DMS53 treated with DMSO at 0.1 percent for 48 hours (cell line): ENCODE measurements around the gene GTF3A.

Experiments
- DNase-seq: peaks from one replicate; lab custom pipeline; 2025; ENCODE audit not compliant: unreplicated experiment; lab: John Stamatoyannopoulos, UW

Gene GTF3A

DNA sequence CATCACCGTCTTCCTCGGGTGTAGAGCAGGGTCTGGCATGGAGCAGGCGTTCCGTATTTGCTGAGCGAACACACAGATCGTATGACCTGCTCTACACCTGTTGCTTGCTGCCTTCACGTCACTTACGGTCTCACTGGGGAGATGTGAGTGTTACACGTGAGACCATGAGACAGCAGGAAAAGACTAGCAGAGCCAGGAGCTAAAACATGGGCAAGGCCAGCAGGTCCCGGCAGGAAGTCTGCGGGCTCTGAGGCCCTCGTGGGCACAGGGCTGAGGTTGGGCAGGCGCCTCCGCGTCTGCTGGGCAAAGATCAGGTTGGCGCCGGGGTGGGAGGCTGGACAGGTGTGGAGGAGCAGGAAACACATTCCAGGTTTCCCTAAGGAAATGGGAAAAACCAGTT lies 19.7 kb upstream of the GTF3A start:
- peak; percentile 67 for DNase-seq

- no peak for DNase-seq
Observed at GRCh38 chr13:27405546-27406134, 18.8 kb upstream of the GTF3A start.

- DNase-seq, result peak; percentile 80
Observed at GRCh38 chr13:27406178-27406939, 18.1 kb upstream of the GTF3A start.

- no peak for DNase-seq
Observed at GRCh38 chr13:27408074-27408473, 16.3 kb upstream of the GTF3A start.

DNA sequence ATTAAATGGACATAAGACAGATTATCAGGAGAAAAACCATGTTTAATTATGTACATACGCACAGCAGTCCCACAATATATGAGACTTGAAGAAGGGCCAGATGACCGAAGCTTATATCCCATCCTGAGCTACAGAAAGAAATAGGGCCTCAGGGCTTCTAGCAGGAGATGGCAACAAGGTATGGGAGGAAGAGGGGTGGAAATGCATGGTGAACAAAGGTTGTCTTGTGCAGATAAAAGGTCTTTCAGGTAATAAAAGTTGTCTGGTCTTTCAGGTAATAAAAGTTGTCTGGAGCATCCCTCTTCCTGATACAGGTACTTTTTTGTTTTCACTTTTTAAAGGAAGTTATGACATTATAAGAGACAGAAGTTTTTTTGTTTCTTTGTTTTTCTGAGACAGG lies 15.4 kb upstream of the GTF3A start:
- DNase-seq, result no peak

DNA sequence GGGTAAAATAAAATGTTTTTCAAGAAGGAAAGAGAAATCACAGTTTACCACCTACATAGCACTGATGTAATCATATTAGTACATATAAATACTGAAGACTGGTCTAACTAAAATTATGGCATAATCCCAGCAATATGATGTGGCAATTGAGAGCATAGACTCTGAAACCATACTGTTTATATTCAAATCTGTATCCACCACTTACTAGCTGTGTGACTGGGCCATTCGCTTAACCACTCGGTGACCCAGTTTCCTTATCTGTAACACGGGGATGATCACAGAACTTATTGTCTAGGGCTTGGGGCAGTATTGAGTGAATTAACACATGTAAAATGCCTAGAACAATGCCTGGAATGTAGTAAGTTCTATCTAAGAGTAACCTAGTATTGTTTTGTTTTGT lies 13.1 kb upstream of the GTF3A start:
- DNase-seq, result no peak

DNA sequence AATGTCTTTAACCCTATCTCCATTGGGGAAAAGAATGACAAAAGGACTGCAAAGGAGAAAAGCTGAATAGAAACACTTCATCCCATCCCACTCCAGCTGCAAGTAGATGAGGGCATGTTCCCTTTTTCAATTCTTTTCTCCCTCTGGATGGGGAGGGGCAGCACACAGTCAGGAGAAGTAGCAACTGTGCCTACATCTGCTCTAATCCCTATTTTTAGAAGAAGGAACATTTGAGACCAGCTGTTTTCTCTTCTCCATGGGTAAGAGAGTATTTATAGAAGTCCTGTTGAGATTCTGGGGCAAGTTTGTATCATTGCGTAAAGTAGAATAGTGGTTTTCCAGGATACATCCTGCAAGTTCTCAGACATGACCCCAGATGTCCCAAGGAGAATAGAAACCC lies 9.3 kb upstream of the GTF3A start:
- DNase-seq, result no peak

DNA sequence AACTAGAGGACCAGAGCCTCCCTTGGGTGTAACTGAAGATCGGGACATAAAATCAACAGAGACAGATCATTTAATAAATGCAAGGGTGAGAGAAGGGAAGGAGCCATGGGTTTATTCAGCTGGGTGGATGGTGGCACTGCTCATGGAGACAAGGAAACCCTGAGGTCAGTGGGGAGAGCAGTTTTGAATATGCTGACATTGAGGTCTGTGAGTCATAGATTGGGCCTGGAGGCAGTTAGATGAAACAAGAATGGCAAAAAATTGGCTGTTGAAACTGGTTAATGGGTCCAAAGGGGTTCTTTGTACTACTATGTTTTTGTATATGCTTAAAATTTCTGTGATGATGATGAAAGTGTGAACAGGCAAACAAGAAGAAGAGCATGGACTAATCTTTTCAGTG lies 5.1 kb upstream of the GTF3A start:
- DNase-seq, result no peak

GRCh38 chr13:27421101-27421871 lies 3.1 kb upstream of the GTF3A start:
- no peak for DNase-seq

DNA sequence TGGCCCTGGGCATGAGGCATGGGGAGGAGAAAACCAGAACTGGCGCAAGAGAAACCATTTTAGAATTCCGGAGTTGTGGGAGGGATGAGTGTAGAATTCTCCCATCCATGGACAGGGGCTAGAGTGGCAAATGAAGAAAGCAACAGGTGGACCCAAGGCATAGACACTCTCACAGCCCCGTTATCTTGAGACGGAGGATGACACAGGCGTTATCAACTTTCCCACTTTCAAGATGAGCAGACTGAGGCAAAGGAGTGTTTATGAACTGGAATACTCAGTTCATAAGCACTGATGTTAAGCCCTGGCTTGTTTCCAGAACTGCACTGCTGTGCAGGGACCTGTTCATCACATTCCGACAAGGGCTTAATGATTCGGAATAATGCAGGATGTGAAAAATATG lies 1.1 kb upstream of the GTF3A start:
- no peak for DNase-seq

DNA sequence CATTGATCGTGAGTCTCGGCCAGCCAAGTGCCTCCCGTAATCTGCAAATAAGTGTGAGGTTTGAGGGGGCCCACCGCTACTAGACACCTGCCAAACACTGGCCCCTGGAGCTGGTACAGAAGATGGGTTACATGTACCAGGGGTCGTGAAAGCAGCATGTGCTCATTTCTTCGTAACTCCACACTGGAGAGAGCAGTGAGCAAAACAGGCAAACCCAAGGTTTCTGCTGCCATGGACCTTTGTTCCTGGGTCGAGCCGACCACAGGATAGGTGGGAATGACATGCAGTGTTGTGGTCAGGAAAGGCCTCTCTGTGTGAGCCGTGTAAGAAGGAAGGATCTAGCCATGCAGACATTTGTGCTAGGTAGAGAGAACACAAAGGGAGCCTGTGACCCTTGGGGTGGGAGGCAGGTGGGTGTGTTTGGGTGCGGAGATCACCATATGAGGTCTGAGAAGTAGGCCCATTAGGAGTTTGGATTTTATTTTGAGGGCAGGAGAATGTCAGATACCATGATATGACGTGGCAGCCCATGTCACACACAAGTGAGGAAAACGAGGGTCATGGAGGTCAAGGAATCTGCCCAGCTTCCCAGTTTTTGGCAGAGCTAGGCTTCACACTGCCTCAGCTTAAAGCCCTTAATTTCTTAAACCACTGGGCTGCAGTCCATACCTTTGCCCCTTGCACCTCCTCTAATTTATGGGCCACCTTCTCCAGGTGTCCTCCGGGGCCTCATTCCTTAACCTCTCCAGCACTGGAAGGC lies 919 bp downstream of the GTF3A start:
- DNase-seq, result no peak

DNA sequence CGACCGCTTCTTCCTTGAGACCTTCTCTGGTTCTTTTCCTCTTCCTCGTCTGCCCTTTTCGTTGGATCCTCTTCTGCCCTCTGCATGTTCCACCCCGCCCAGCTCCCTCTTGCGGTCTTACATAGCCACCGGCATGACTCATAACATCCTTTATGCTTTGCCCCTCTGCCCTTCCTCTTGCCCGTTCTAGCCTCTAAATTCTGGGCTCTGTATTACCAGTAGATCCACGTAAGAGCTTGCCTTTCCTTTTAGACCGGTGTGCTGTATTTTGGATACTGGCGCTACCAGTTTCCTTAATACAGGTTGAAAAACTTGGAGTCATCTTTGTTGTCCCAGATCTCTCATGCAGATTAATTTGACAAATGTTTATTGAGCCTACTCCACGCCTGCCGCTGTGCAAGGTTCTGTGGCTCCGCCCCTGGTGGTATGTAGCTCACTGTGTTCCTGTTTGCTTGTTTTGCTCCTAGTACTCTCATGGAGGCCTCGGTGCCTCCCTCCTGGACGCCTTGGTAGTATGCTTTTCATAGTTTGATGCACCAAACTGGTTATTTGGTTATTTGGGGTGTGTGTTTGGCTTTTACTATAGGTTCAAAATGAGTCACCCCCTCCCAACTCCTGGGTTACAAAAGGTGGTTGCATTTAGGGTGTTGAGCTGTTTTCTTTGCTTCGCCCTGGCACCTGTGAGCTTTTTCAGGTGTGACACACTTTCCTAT lies 1.7 kb downstream of the GTF3A start:
- DNase-seq, result peak; percentile 92

DNA sequence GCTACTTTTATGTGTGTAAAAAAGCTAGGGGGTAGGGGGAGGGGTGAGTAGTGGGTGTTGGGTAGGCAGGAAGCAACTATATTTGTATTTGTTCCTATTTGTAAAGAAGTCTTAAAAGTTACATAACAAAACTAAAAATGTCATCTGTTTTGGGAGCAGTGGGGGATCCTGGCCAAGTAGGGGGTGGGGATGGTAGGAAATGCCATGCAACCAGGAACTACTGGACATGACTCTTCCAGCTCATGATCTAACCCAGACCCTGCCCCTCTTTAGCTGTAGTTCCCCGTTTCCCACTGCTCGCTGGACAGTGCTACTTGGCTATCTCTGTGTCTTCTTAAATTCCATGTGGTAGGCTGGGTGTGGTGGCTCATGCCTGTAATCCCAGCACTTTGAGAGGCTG lies 3.2 kb downstream of the GTF3A start:
- DNase-seq, result no peak

GRCh38 chr13:27428160-27428559 lies 3.7 kb downstream of the GTF3A start:
- no peak for DNase-seq

- DNase-seq, result no peak
Observed at GRCh38 chr13:27432180-27432579, 7.8 kb downstream of the GTF3A start.

DNA sequence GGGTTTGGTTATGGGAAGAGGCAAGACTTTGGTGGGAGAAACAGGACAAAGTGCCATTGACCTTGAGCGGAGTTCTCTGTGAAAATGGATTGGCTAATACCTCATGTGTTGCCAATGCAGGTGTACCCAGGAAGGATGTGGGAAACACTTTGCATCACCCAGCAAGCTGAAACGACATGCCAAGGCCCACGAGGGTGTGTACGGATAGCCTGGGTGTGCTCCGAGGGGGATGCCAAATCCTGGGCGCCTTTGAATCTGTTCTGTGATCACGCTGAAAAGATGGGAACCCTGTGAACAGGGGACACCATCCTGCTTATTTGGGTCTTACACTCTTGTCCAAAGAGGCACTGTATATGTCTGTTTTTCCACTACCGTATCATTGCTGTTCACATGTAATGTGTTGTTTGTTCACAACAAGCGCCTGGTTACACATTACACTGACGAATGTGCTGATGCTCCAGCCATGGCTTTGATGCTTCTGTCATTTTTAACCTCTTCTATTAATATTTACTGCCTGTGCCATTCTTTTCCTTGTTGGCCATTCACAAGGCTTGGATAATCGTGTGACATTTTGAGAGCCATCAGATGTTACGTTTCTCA lies 8.3 kb downstream of the GTF3A start:
- DNase-seq, result no peak

DNA sequence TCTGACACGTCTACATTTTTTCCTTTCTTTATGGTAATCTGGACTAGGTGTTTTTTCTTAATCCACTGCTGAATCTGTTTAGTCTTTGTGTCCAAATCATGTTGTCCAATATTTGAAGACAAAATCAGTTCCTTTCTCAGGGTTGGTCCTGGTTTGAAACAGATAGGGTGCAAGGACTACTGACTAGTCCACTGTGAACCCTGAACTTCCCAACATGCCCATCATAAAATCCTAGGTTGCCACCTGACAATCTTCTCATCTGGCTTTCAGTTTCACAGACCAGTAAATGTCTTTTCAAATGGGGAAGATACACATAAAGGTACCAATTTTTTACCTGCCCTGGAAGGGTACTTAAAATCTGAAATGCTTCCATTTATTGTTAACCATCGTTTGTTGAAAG lies 12.7 kb downstream of the GTF3A start:
- no peak for DNase-seq

DNA sequence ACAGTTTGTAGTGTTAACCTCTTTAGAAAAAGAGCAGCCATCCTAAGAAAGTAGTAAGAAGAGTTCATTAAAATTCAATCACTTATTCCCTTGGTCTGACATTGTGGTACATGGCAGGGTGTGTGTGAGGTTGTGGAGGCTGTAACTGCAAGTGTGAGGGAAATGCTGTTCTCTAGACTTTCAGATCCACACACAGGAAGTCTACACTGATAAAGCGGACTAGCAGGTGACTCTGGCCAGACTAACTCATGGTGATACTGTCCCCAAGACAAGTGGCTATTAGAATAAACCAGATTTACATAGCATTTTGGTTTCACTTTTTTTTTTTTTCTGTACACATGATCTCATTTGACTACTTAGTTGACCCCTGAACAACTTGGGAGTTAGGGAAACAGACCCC lies 16.0 kb downstream of the GTF3A start:
- no peak for DNase-seq

GRCh38 chr13:27442071-27442647 lies 17.7 kb downstream of the GTF3A start:
- DNase-seq, result no peak

- DNase-seq, result no peak
Observed at GRCh38 chr13:27442797-27443196, 18.4 kb downstream of the GTF3A start.
